Measurements from ENCODE around the gene PTPN3. TPM values are rescaled to one million over a fixed set of nuclear protein-coding genes. Genes with fewer than 3 reads are reported as not detected.

PTPN3 gene
- total and polyA plus RNA-seq, 2 experiments from 2014 or later: 1.4 to 2.6 TPM

- peaks cover 8% of the 10 kb centered on the region; the same call in 1 of the 2 replicates for H3K9me2 ChIP-seq (ENCODE audit: insufficient read depth)
- no peak for ATAC-seq
- no peaks in the 10 kb centered on the region for H4K20me1 ChIP-seq (replicated peaks; ENCODE audit: insufficient read depth)
- TF ChIP-seq CREB1 (CRISPR knock-in tag; IDR thresholded peaks at IDR 0.05; ENCODE audit: low read depth) (no peak), EZH2 (IDR thresholded peaks at IDR 0.05; ENCODE audit: low read depth, unreplicated experiment) (no peak), STAT1 (IDR thresholded peaks at IDR 0.05; ENCODE audit: unreplicated experiment) (no peak), ZNF114 (CRISPR knock-in tag; IDR thresholded peaks at IDR 0.05) (no peak), JUNB (IDR thresholded peaks at IDR 0.05; ENCODE audit: unreplicated experiment) (no peak), POLR2AphosphoS5 (IDR thresholded peaks at IDR 0.05; ENCODE audit: low read depth) (no peak), CTCF (conservative IDR thresholded peaks at IDR 0.05; ENCODE audit: low read depth in 2 of 2) (no peak), NANOG (IDR thresholded peaks at IDR 0.05; ENCODE audit: borderline replicate concordance) (no peak), ZNF331 (CRISPR knock-in tag; IDR thresholded peaks at IDR 0.05; ENCODE audit: low read depth) (no peak), EZH2phosphoT487 (IDR thresholded peaks at IDR 0.05; ENCODE audit: unreplicated experiment) (no peak), REST (IDR thresholded peaks at IDR 0.05; ENCODE audit: unreplicated experiment) (no peak), ZNF462 (CRISPR knock-in tag; IDR thresholded peaks at IDR 0.05) (no peak), ETS1 (IDR thresholded peaks at IDR 0.05) (no peak)
- no peak overlapping the region for H3K27ac Mint-ChIP-seq
- H3K36me3 ChIP-seq (ENCODE audit: insufficient read depth): no peaks in the 10 kb centered on the region
- no peak overlapping the region for H3K4me3 ChIP-seq
- H2AFZ ChIP-seq: no peak overlapping the region
- H3K79me2 ChIP-seq (replicated peaks; ENCODE audit: insufficient read depth): no peaks in the 10 kb centered on the region
- no peaks in the 10 kb centered on the region for H3K27me3 ChIP-seq (ENCODE audit: insufficient read depth)
- no peak overlapping the region for H3K4me3 Mint-ChIP-seq
- no peak overlapping the region for H3K27ac ChIP-seq (ENCODE audit: low read depth)
- no peaks in the 10 kb centered on the region for H3K4me1 ChIP-seq (ENCODE audit: insufficient read depth)
- H3K9me3 Mint-ChIP-seq: no peaks in the 10 kb centered on the region
- H3K36me3 Mint-ChIP-seq (ENCODE audit: low read depth): no peaks in the 10 kb centered on the region
- no peak overlapping the region for H3K4me2 ChIP-seq
- no peak for DNase-seq (ENCODE audit: low spot score)
- peaks cover 3% of the 10 kb centered on the region for H3K27me3 Mint-ChIP-seq (ENCODE audit: insufficient read depth, low read depth, poor library complexity)
- H3F3A ChIP-seq (replicated peaks; ENCODE audit: low read depth): no peaks in the 10 kb centered on the region
- peaks cover 9% of the 10 kb centered on the region for H3K4me1 Mint-ChIP-seq
Observed at GRCh38 chr9:109481856-109482255, 16.3 kb downstream of the PTPN3 start.
